H1 (cell line): Measurements from ENCODE around the gene CACNA1D. TPM values are rescaled to one million over a fixed set of nuclear protein-coding genes. Genes with fewer than 3 reads are reported as not detected.

Experiments used
- FOSL1 ChIP-seq: IDR thresholded peaks from 2 replicates; pipeline ENCODE4 v1.6.1; 2011; ENCODE audit warnings: mild to moderate bottlenecking, low read depth, low read length, moderate library complexity; ENCODE audit not compliant: insufficient read depth
- GTF2F1 ChIP-seq: IDR thresholded peaks from 2 replicates; pipeline ENCODE4 v1.6.1; 2012; ENCODE audit warnings: low read depth, low read length, improper control_type of control experiment, borderline replicate concordance
- RXRA ChIP-seq: IDR thresholded peaks from 2 replicates; pipeline ENCODE4 v1.6.1; 2011; ENCODE audit warnings: low read depth, mild to moderate bottlenecking, low read length, moderate library complexity; ENCODE audit not compliant: insufficient read depth
- SIX5 ChIP-seq: IDR thresholded peaks from 2 replicates; pipeline ENCODE4 v1.6.1; 2011; ENCODE audit warnings: mild to moderate bottlenecking, low read depth, low read length
- SP4 ChIP-seq: IDR thresholded peaks from 2 replicates; pipeline ENCODE4 v1.6.1; 2012; ENCODE audit warnings: low read length, inconsistent platforms
- USF2 ChIP-seq: IDR thresholded peaks from 2 replicates; pipeline ENCODE4 v1.6.1; 2011; ENCODE audit warnings: low read length, improper control_type of control experiment
- polyA plus RNA-seq, 7 experiments: library from polyadenylated mRNA; depleted of rRNA in 3 of 7; stranded (reverse) in 5 of 7; unstranded in 2 of 7; fragments of >200 nt in 5 of 7; fragments of 200-250 nt in 2 of 7; gene quantifications; 1 replicate in 5 of 7; 2 replicates in 1 of 7; 4 replicates in 1 of 7; pipeline versions ENCODE4 v1.2.1 to v1.2.3, GENCODE V29; 2011 to 2013; ENCODE audit warnings: missing spikeins in 2 of 7, mixed read lengths in 2 of 7
- total RNA-seq: library from RNA; stranded (reverse); fragmentation: NEBNext Ultra II Directional; extraction: Animal tissue kit (Norgen Biotek cat#: 25700); gene quantifications from 2 replicates; pipeline ENCODE4 v1.2.1, GENCODE V29; 2021

CACNA1D gene
- total and polyA plus RNA-seq, 2 of the 8 experiments (the other 6 are each of a cell fraction or from before 2014, with no cell fraction given) = 2.0 to 2.9 TPM

GRCh38 chr3:53618524-53618906 lies 124.1 kb downstream of the CACNA1D start (continued):
- TF ChIP-seq GTF2F1 (no peak), SP4 (no peak), SIX5 (no peak), FOSL1 (no peak), RXRA (no peak), USF2 (no peak)
